Bronchial epithelial cell (primary cell): ENCODE data around the gene MYLIP. TPM values are rescaled to one million over a fixed set of nuclear protein-coding genes. Genes with fewer than 3 reads are reported as not detected.

Experiments
- DNase-seq: peaks from one replicate; pipeline ENCODE4 v3.0.0-alpha.2; 2010; ENCODE audit warnings: low read depth
- FAIRE-seq: peaks from 2 replicates; lab custom pipeline; 2011; peaks lifted over from hg19 to GRCh38; lab: Jason Lieb, UNC
- H3K27me3 ChIP-seq: 2 replicates; pipeline ENCODE4 v1.5.1; 2011; ENCODE audit warnings: low read length; ENCODE audit not compliant: control insufficient read depth, insufficient read depth
- H3K36me3 ChIP-seq: 2 replicates; pipeline ENCODE4 v1.5.1; 2011; ENCODE audit warnings: low read length; ENCODE audit not compliant: control insufficient read depth, insufficient read depth
- H3K4me3 ChIP-seq: 2 replicates; pipeline ENCODE4 v1.5.1; 2011; ENCODE audit warnings: mild to moderate bottlenecking, low read depth, low read length, control low read depth
- total RNA-seq: library from RNA; depleted of rRNA; stranded (reverse); fragments of >200 nt; gene quantifications from 2 replicates; pipeline ENCODE4 v1.2.1, GENCODE V29; 2014
- TF ChIP-seq, protein P1 (sequence below): IDR thresholded peaks from 2 replicates; pipeline ENCODE4 v1.5.1; 2011; ENCODE audit warnings: mild to moderate bottlenecking, moderate library complexity, low read length, control low read depth, inconsistent platforms; ENCODE audit not compliant: insufficient read depth, severe bottlenecking

Gene MYLIP
- total RNA-seq, 1 donor from 2014 or later: 8.2 TPM

GRCh38 chr6:16187176-16187575 is 58.3 kb downstream of the MYLIP start:
- no peak for FAIRE-seq
- DNase-seq: no peak

DNA sequence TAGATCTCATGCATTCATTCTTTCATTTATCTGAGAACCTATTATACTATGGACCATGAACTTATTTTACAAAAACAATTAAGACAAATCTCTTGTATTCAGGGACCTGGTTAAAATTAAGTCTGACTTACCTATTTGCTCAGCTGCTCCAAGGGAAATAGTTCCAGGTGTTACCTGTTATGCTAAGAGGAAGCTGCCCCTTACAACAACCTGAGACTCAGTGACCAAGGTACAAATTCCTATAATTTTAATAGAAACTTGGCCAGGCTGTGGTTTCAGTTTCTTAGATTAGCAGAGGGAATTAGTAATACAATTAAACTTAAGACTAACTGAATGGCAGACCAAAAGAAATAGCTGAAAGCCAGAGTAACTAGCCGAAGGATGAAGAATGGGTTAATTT is 61.3 kb downstream of the MYLIP start:
- Histone ChIP-seq H3K36me3 (no peaks in the 10 kb centered on the region), H3K27me3 (no peaks in the 10 kb centered on the region), H3K4me3 (no peak overlapping the region)
- FAIRE-seq (no peak), DNase-seq (no peak)
- TF ChIP-seq, protein P1, sequence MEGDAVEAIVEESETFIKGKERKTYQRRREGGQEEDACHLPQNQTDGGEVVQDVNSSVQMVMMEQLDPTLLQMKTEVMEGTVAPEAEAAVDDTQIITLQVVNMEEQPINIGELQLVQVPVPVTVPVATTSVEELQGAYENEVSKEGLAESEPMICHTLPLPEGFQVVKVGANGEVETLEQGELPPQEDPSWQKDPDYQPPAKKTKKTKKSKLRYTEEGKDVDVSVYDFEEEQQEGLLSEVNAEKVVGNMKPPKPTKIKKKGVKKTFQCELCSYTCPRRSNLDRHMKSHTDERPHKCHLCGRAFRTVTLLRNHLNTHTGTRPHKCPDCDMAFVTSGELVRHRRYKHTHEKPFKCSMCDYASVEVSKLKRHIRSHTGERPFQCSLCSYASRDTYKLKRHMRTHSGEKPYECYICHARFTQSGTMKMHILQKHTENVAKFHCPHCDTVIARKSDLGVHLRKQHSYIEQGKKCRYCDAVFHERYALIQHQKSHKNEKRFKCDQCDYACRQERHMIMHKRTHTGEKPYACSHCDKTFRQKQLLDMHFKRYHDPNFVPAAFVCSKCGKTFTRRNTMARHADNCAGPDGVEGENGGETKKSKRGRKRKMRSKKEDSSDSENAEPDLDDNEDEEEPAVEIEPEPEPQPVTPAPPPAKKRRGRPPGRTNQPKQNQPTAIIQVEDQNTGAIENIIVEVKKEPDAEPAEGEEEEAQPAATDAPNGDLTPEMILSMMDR: no peak

More at GRCh38 chr6:16187176-16187575, 58.3 kb downstream of the MYLIP start:
- Histone ChIP-seq H3K36me3 (no peaks in the 10 kb centered on the region), H3K27me3 (no peaks in the 10 kb centered on the region), H3K4me3 (no peak overlapping the region)
- TF ChIP-seq, protein P1: no peak

DNA sequence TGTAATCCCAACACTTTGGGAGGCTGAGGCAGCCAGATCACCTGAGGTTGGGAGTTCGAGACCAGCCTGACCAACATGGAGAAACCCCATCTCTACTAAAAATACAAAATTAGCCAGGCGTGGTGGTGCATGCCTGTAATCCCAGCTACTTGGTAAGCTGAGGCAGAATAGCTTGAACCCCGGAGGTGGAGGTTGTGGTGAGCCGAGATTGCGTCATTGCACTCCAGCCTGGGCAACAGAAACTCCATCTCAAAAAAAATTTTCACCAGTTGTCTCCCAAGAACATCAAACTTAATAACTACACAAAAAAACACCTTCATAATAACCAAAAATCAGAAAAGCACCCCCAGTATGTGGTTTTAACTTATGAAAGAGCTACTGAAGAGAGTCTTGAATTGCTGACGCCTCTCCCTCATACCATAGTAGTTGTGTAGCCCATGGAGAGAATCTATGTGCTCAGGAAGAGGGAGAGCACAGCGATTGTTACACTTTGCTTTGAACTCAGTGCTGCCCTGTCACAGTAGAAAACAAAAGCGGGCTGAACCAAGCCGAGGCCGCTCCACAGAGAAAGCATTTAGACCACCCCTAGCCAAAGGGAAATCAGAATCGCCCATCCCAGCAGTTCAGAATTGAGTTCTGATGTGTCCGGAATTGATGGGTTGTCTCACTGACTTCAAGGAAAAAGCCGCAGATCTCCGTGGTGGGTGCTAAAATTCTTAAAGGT is 67.5 kb downstream of the MYLIP start:
- Histone ChIP-seq H3K4me3 (no peak overlapping the region), H3K36me3 (no peaks in the 10 kb centered on the region), H3K27me3 (peaks cover 13% of the 10 kb centered on the region)
- FAIRE-seq (no peak), DNase-seq (no peak)
- TF ChIP-seq, protein P1: no peak

GRCh38 chr6:16196984-16197546 is 68.2 kb downstream of the MYLIP start:
- no peak for DNase-seq
- FAIRE-seq: no peak
- H3K27me3 ChIP-seq: peaks cover 13% of the 10 kb centered on the region
- H3K36me3 ChIP-seq: no peaks in the 10 kb centered on the region
- no peak overlapping the region for H3K4me3 ChIP-seq
- TF ChIP-seq, protein P1: no peak

Other genes with a start within 250 kb of the MYLIP start
- gene GMPR, start 109.5 kb downstream of the MYLIP start, total RNA-seq: 0.26 and 0.53 TPM in 2 replicates